Measurements from ENCODE around the gene MYL3. TPM values are rescaled to one million over a fixed set of nuclear protein-coding genes. Genes with fewer than 3 reads are reported as not detected.

Gene MYL3
- polyA plus RNA-seq, 1 experiment, result 1.0 TPM

GRCh38 chr3:46893146-46893748 lies 30.0 kb upstream of the MYL3 start:
- CTCF ChIA-PET, result interaction anchor here (0.6 to 12.4 kb wide), 7 partner anchors 7 to 481 kb away, joined by 3 to 70 read pairs (median 12); partner anchors contain the start of gene MYL3
- Histone ChIP-seq H3K4me3 (ENCODE audit: low read depth, low read length) (no peak overlapping the region), H3K36me3 (ENCODE audit: control insufficient read depth, insufficient read depth, low read length) (no peaks in the 10 kb centered on the region), H3K27me3 (ENCODE audit: control insufficient read depth, insufficient read depth, low read length) (peaks cover 6% of the 10 kb centered on the region)
- TF ChIP-seq CTCF (IDR thresholded peaks at IDR 0.05; ENCODE audit: insufficient read depth, low read depth, low read length), result no peak
- POLR2A ChIA-PET, result no interaction called here
- DNase-seq (ENCODE audit: low read depth), result no peak

GRCh38 chr3:46892285-46893145 lies 29.3 kb upstream of the MYL3 start:
- peak overlapping the region; percentile 37 for H3K4me3 ChIP-seq (ENCODE audit: low read depth, low read length)
- no peaks in the 10 kb centered on the region for H3K36me3 ChIP-seq (ENCODE audit: control insufficient read depth, insufficient read depth, low read length)
- ChIA-PET CTCF (interaction anchor here (1.1 to 12.4 kb wide), 5 partner anchors 17 to 186 kb away, joined by 3 to 70 read pairs (median 5); partner anchors contain the start of gene MYL3), POLR2A (no interaction called here)
- peaks cover 6% of the 10 kb centered on the region for H3K27me3 ChIP-seq (ENCODE audit: control insufficient read depth, insufficient read depth, low read length)
- DNase-seq (ENCODE audit: low read depth), result no peak
- peak; percentile 11; the same call in 1 of the 2 replicates for TF ChIP-seq CTCF (IDR thresholded peaks at IDR 0.05; ENCODE audit: insufficient read depth, low read depth, low read length)

GRCh38 chr3:46891132-46891531 lies 27.9 kb upstream of the MYL3 start:
- no peak for DNase-seq (ENCODE audit: low read depth)
- no peak for TF ChIP-seq CTCF (IDR thresholded peaks at IDR 0.05; ENCODE audit: insufficient read depth, low read depth, low read length)
- no peak overlapping the region for H3K4me3 ChIP-seq (ENCODE audit: low read depth, low read length)
- ChIA-PET CTCF (interaction anchor here (1.0 to 12.4 kb wide), 3 partner anchors 13 to 24 kb away, joined by 3 to 70 read pairs (median 5); no protein-coding TSS in a partner anchor), POLR2A (no interaction called here)
- H3K27me3 ChIP-seq (ENCODE audit: control insufficient read depth, insufficient read depth, low read length), result peaks cover 5% of the 10 kb centered on the region
- no peaks in the 10 kb centered on the region for H3K36me3 ChIP-seq (ENCODE audit: control insufficient read depth, insufficient read depth, low read length)

- Histone ChIP-seq H3K4me3 (ENCODE audit: low read depth, low read length) (no peak overlapping the region), H3K36me3 (ENCODE audit: control insufficient read depth, insufficient read depth, low read length) (no peaks in the 10 kb centered on the region), H3K27me3 (ENCODE audit: control insufficient read depth, insufficient read depth, low read length) (peaks cover 10% of the 10 kb centered on the region)
- DNase-seq (ENCODE audit: low read depth), result no peak
- ChIA-PET POLR2A (no interaction called here), CTCF (interaction anchor here (0.8 to 12.4 kb wide), 4 partner anchors 12 to 184 kb away, joined by 3 to 70 read pairs (median 4); no protein-coding TSS in a partner anchor)
- no peak for TF ChIP-seq CTCF (IDR thresholded peaks at IDR 0.05; ENCODE audit: insufficient read depth, low read depth, low read length)
Observed at GRCh38 chr3:46890132-46890531, 26.9 kb upstream of the MYL3 start.

Measured in BJ (cell line).